NCI-H345 treated with DMSO at 0.1 percent for 48 hours (cell line): ENCODE data around the gene CLASP2.
"Not testable (repeated sequence)": the region's sequence is repeated elsewhere in the genome, so short reads cannot be mapped to it uniquely, and the experiment has no call there.

ENCODE experiments used
- DNase-seq: peaks from one replicate; lab custom pipeline; 2025; ENCODE audit not compliant: unreplicated experiment; lab: John Stamatoyannopoulos, UW

The CLASP2 gene

DNA sequence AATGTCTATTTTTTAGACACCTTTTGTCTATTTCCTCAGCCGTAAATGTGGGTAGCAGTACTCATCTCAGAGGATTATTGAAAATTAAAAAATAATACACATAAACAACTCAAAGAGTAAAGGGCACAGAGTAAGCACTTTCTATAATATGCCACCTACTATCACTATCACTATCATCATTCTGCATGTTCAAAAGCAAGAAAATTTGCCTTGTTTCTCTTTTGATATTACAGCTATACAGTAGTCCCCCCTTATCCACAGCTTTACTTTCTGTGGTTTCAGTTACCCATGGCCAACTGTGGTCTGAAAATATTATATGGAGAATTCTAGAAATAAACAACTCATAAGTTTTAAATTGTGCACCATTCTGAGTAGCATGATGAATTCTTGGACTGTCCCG, 27.7 kb downstream of the CLASP2 start:
- DNase-seq = no peak

DNA sequence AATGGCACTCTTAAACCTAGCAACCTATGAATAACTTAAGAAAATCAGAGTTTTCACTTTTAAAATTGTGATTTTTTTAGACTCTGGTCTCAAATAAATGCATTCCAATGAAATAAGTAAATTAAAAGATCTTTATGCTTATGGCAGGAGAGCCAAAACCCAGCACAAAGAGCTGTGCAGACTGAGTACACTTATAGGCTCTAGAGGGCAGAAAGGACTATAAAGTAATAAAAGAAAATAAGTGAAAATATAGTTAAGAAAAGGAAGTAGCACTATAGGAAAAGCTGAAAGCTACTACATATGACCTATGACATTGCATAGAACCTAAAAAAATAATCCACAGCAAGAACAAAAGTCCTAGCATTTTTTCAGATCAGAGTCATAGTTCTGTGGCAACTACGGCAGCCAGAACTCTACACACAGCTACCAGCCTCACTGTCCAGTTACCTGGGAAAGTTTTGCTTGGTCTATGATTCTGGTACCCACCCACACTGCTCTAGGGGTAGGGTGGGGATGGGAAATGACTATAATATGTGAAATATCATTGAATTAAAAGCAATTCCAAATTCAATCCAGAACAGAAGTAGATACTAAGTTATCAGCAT, 30.5 kb downstream of the CLASP2 start:
- no peak for DNase-seq

DNA sequence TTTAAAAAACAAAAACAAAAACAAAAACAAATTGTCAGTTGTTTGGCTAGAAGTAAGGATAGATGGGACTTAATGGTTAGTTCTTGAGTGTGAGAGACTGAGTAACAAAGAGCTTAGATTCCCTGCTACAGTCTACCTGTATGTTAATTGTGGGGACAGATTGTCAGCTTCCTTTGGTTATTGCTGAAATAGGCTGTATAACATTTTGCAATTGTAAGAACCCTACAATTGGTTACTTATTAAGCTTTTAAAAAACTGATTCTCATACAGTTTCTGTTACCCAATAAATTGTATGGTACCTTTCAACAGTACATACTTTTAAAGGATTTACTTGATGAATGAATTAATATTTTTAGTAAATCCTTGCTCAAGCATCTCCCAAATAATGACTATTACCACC, 35.3 kb downstream of the CLASP2 start:
- no peak for DNase-seq

DNA sequence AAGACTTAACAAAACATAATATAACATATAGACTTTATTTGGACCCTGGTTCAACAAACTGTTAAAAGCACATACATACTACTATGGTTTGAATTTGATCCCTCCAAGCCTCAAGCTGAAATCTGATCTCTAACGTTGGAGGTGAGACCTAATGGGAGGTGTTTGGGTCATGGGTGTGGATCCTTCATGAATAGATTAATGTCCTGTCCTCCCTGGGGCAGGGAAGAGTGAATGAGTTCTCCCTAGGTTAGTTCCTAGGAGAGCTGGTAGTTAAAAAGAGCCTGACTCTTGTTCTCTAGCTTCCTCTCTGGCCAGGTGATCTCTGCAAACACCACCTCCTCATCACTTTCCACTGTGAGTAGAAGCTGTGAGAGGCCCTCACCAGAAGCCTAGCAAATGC, 36.4 kb downstream of the CLASP2 start:
- no peak for DNase-seq

DNA sequence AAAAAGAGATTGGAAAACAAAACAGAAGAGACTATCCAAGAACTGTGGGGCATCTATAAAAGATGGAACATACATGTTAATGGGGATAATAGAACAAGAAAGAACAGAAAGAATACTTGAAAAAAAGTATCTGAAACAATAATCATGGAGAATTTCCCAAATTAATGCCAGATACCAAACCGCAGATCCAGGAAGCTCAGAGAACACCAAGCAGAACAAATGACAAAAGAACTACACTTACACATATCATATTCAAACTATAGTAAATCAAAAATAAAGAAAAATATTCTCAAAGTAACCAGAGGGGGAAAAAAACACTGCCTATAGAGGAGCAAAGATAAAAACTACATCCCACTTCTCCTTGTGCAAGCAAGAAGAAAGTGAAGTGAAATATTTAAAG, 40.0 kb downstream of the CLASP2 start:
- no peak for DNase-seq

DNA sequence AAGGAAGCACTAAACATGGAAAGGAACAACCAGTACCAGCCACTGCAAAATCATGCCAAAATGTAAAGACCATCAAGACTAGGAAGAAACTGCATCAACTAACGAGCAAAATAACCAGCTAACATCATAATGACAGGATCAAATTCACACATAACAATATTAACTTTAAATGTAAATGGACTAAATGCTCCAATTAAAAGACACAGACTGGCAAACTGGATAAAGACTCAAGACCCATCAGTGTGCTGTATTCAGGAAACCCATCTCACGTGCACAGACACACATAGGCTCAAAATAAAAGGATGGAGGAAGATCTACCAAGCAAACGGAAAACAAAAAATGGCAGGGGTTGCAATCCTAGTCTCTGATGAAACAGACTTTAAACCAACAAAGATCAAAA, 44.6 kb downstream of the CLASP2 start:
- not testable (repeated sequence) for DNase-seq

DNA sequence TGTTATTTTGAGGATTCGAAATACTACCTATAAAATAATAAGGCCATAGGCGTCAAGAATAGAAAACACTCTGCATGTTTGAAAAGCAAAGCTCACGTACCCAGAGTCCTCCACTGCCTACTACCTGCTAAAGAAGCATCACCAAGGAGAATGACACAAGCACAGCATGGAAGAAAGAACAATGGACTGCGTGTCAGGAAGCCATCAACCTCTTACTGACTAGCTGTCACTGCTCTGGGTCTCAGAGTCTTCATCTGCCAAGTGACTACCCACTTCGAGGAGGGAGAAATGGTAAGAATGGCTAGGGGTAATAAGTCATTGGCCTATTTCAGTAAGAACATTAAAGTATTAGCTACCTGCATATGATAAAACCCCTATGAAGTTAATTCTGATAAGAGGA, 49.4 kb downstream of the CLASP2 start:
- DNase-seq = no peak

DNA sequence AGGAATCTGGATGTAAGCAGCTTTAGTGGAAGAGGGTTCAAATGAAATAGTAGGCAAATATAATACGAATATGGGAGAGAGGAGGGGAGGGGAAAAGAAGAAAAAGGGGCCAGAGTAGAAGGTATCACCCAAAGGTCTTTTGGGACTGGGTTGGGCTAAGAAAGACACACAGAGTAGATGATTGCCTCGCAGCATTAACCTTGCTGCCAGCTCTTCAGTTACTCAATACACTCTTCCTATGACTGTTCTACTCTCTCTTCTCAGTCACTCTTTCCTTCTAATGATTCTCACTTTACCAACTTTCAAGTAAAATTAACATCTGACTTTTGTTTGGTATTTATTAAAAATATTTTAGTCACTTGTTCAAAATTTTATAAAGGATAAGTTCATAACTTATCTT, 52.8 kb downstream of the CLASP2 start:
- DNase-seq = no peak

DNA sequence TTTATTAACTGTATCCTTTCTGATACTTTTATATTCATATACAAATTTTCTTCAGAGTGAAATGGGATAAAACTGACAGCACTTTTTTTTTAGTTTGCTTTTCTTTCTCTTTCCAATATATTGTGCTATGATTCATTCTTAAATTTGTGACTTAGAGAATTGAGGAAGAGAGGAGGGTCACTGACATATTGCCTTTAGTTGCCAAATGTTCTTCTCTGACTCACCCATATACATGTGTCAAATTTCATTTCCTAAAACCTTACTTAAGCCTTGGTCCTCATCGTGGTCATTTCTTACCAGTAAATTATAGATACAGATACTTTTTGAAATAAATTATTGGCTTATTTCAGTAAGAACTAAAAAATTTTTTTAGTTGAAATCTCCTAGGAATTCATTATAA, 53.9 kb downstream of the CLASP2 start:
- DNase-seq = no peak

DNA sequence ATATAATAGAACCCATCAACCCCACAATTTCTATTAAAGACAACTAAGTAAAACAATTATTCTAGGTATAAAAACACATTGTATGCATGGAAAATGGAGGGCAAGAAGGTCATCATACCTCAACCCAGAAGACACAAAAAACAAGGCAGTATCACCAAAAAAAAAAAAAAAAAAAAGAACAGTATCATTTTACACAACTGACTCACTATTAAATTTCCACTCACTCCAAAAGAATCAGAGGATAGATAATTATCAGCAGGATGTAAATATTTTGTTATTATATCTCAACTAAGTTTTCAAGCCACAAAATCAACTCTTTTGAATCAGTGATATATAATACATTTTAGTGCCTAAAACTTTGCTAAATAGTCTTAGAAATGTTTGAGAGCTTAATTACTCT, 55.0 kb downstream of the CLASP2 start:
- DNase-seq = no peak

DNA sequence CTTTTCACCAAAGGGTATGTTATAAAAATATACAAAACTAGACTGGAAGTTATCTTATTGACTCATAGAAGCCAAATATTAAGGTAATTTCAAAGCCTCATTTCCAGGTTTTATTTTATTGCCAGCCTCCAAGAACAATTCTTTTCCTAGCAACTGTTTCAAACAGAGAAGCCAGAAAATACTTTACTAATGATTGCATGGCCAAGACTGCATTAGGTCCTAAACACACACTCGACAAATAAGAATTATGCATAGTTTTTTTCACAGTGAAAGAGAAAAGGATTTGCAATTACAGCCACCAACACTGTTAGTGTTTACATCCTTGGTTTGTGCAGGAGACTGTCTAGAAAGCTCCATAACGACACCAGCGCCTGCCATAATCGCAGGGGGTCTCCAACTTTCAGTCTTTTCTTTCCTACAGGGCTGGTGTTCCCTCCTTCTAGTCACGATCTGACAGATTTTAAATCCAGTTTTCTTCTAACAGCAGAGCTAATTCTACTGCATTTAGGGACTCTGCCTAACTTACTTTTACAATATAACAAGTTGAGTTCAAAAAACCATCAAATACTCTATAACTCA, 58.1 kb downstream of the CLASP2 start:
- no peak for DNase-seq

DNA sequence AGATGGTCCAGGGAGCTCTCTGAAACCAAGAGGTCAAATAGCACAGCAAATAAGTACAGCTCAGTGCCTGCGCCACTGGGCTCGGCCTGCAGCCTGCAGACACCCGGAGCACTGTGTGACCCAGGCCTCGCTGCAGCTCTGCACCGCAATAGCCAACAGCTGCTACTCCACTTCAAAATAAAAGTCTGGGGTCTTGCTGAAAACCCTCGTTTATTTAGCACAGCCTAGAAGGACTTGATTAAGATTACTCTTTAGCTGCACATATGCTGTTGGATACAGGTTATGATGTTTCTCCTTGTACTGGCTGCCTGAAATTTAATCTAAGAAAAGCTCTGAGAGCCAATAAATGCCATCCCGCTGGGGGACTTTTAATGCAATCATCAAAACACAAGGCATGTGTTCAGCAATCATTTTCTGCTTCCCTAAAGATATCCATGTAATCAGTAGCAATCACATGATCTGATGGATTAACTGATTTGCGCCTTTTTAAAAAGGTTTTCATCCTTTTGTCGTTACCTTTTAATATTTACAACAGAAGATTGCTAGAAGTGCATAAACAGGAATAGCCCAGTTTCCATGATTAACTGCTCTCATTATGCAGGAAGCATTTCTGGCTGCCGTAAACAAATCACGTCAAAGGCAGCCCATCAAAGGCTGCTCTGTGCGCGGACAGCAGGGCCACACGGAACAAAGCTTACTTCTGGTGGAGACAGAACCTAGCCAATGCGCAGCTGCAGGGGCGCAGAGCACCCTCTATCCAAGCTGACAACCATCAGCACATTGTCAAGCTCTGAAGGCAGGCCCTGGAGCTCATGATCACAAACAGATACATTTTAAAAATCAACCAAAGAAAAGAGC, 58.8 kb downstream of the CLASP2 start:
- DNase-seq = no peak

DNA sequence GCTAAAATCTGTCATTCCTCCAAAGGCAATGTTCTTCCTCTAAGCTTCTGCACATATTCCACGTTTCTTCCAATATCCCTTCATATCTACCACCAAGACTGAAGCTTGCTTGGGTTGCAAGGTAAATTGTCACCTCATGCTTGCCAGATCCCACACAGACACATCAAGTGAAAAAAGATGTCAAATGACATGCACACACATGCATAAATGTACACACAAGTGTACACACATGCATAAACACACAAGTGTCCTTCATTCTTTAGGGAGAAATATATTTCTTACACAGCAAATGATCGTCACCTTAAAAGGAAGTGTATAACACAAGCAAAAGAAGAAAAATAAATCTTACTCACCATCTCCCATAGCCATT, 59.4 kb downstream of the CLASP2 start:
- DNase-seq = no peak

DNA sequence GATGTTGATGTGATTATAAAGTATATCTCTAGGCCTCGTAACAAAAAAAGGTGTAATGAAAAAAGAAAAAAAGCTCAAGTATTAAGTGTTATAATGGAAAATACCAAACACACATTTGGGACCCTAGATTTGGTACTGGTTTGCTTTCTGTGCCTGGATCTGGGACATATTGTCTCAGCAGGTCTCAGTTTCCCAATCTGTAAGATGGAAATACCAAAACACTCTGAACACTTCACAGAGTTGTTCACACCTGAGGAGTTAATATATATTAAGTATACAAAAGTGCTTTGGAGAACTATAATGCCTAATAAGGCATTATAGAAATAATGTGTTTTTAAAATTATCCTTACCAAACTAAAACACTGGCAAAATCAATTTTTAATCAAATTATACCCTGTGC, 60.0 kb downstream of the CLASP2 start:
- no peak for DNase-seq

DNA sequence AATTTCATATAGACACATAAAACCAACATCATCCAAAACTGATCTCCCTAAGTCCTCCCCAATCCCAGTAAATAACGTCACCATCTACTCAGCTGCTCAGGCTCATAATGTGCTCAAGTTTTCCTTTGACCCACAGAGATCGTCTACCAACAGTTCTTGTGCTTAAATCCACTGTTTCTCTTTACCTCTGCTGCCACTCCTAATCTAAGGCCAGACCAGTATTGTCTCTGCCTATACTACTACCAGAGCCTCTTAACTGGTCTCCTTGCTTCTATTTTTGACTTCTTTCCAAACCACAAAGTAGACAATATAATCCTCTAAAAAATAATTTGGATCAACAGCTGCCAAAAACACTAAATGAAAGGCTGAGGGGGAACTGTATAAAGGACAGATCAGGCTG, 65.3 kb downstream of the CLASP2 start:
- DNase-seq = no peak

DNA sequence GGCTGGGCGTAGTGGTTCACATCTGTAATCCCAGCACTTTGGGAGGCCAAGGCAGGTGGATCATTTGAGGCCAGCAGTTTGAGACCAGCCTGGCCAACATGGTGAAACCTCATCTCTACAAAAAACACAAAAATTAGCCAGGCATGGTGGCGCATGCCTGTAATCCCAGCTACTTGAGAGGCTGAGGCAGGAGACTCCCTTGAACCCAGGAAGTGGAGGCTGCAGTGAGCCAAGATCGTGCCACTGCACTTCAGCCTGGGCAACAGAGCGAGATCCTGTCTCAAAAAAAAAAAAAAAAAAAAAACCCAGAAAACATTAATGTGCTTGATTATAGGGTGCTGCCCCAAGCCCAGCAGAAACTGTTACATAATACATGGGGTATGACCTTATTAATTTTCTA, 67.0 kb downstream of the CLASP2 start:
- not testable (repeated sequence) for DNase-seq

DNA sequence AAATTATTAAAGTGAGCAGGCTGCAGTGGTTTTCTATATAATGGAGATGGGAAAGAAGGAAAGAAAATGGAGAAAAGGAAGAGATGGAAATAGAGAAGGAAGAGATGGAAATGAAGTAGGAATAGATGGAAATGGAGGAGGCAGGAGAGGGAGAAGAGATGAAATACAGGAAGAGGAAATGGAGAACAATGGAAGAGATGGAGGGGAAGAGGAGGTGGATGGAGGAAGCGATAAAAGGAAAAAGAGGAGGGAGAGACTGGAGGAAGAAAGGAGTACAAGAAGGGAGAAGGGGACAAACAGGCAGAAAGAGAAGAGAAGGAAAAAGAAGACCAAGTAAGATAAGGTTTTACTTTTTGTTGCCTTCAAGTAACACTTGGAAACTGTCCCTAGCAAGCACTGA, 67.6 kb downstream of the CLASP2 start:
- DNase-seq = no peak

DNA sequence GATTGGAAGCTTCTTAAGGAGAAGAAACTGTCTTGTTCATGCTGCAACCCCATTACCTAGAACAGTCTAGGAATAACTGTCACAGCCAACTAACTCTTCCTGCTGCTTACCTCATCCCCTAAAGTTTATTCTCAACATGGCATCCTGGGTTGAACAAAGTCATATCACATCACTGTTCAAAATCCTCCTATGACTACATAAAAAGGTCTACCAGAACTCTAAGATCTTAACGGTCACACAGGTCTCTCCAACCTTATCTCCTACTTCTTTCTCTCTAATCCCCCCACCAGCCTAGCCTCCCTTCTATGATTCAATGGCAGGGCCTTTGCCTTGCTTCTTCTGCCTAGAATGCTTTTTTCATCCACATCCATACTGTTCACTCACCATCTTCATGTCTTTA, 69.3 kb downstream of the CLASP2 start:
- DNase-seq = no peak

DNA sequence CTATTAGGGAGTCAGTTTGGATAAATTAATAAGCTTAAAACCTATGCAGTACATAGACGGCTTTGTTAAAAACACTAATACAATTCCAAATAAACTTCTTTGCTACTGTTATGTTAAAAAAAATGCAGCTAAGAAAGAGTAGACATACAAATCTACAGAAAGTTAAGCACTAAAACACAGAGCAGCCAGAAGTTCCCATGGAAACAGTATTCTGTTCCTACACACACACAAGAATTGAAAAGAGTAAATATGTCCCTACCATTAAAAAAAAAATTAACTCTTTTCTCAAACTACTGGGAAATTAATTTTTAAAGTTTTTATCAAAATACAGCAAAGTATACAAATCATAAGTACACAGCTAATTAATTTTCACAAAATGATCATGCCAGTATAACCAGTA, 71.6 kb downstream of the CLASP2 start:
- no peak for DNase-seq

DNA sequence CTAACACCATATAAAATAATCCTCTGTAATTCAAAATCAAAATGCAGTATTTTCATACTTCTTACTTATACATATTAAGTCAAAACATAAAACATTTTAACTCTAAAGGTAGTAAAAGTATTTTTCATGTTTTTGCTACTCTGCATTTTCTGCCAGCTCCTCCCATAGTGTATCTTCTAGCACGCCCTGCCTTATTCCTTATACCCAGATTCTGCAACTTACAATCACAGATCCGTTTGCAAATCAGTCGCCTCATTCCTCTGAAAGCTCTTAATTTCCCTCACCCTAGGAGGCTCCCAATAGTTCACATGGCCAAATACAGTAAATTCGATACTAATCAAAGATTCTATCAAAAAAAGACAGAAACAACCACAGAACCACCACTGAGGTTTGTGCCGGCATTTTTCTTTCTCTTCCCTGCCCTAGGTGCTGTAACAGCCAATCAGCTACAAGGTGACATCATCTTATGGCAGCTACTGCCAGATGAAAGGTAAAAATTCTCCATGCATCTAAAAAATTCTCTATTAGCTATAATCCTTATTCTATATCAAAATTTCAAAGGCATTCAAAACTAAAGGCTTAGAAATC, 72.9 kb downstream of the CLASP2 start:
- no peak for DNase-seq

DNA sequence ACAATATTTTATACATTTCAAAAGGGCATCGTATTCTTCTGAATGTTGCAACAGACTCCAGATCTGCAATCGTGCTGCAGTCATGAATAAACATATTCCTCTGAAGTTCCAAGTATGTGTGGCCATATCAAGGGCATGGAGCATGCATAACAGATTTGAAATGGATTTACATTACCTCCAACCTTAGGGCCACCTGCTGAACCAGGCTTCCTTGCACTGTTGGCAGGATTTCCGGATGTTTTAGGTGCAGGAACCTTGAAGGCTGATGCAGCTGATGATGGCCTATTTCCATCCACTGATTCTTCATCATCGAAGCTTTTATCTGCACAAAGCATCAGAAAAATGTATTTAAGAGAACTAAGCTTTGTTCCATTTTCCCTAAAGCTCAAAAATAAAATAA, 73.5 kb downstream of the CLASP2 start:
- no peak for DNase-seq

DNA sequence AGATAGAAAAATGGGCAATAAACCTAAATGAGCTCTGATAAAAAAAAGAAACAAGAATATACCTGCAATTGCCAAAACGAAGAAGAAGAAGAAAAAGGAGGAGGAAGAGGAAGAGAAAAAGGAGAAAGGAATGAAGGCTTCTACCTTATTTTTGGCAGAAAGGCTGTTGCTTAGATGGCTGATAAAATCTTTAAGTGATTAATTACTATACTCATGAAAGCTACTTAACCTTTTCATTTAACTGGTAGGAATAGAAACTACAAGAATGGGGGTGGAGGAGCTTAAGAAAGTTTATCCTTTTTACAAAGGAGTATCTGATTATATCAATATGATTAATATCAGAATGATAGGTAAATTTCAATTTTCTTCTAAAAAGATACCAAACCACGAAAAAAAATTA, 75.2 kb downstream of the CLASP2 start:
- DNase-seq = no peak
